GOT3 (cell line): ENCODE results near the gene GRIN2A.

Experiments
- DNase-seq: peaks from one replicate; lab custom pipeline; 2025; ENCODE audit warnings: mixed read lengths; lab: John Stamatoyannopoulos, UW

GRIN2A gene

DNA sequence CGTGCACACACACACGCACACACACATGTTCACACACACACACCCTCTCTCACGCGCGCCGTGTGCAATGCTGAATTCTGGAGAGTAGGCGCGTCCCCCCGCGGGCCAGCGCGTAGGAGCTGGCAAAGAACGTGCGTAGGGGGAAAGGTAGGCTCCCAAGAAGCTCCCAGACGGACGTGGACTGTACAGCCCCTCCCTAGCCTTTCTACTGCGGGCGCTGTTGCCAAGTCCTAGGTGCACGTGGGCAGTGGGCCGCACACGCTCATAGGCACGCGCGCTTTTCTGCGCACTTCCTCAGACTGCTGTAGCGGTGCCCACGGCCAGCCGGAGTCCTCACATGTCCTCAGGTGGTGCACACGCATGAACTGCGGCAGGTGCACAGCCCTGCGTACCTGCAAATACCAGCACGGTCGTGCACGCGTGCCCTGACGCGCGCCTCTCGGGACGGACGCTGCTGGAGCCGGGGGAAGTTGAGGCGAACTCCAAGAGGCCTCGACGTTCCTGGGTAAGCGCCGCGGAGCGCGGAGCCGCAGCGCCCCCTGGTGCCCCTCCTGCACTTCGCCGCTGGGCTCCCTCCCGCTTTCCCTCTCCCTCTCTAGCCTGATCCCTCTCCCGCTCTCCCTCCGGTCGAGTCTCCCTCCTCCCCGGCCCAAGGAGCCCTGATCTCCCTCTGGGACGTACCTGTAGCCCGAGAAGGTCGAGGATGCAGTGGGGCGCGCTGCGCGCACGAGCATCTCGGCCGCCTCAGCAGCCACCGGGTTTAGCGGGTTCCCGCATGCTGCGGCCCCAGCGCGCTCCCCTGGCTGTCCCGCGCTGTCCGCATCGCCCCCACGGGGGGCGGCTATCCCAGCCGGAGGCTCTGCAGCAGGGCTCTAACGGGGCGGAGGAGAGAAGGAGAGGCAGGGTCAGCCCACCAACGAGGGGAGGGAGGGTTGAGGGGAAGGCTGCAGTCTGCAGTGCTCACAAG, 749 bp downstream of the GRIN2A start:
- peak; percentile 61 for DNase-seq

DNA sequence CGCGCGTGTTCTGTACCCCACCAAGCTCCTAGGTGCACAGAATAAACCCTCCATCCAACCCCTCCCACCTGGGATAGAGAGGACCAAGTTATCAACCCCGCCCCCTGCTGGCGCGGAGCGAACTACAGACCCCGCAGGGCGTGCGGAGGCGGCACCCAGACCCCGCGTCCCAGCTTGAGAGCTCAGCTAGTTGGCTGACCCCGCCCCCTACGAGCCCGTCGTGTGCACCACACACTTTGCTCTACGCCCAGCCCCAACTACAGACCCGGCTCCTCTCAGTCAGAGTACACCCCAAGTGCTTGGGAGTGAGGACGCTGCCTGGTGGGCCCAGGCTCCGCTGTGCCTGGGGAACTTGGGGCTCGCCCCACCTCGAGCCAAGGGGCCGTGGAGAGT, 1.5 kb downstream of the GRIN2A start:
- no peak for DNase-seq

DNA sequence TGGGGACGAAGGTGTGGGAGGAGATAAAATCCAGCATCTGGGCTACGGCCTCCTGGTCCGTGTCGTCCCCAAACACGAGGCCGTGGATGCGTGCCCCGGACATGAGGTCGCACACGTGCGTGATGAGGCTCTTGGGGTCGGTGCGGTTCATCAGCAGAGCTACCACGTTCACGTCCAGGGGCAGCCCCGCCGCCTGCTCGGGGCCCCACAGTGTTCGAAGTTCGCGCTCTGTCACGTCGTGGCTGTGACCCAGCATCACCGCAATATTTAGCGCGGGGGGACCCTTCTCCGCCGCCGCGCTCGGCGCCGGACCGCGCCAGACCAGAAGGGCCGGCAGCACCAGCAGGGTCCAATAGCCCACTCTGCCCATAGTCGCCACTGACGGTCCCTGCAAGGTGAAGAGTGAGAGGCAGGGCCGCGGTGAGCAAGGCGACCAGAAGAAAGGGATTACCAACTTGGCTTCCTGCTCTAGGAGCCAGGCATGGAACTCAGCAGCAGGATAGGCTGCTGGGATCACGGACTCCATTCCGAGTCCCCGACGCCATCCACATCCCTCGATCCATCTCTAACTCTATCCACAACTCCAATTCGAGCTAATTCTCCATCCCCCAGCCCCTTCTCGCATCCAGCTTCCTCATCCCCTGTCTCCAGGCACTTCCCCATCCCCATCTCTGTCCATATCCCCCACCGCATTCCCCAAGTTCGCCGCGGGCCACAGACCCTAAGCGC, 2.0 kb downstream of the GRIN2A start:
- DNase-seq, result no peak

DNA sequence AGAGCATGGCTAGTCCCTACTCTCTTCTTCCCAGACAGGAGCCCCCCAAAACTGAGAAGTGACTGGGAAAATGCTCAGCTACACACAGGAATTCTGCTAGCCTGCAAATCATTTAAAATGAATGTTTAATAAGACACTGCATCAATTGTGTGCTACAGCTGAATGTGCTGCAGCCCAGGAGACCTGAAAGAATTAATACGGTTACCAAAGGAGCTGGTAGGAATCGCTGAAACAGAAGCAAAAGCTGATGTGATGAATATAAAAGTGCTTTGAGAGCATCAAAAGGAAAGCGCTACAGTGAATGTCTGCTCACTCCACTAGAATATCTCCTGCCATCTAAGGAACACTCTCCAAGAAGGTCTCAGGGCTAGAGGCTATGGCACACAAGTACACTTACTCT, 3.7 kb downstream of the GRIN2A start:
- DNase-seq, result no peak

DNA sequence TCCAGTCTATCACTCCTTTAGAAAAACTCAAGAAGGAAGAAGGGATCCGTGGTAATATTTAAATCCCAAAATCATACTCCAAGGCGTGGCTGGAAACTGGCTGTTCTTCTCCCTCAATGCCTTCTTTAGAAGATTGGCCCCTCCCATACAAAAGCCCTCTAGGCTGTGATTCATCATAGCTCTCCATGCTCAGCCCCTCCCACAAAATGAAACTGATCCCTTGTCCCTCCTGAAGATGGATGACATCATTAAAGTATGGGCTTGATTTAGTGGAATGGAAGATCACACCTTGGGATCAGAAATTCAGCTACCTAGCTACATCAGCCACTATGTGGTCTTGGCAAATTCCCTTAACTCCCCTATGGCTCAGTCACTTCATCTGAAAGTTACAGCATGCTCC, 4.1 kb downstream of the GRIN2A start:
- DNase-seq, result no peak

DNA sequence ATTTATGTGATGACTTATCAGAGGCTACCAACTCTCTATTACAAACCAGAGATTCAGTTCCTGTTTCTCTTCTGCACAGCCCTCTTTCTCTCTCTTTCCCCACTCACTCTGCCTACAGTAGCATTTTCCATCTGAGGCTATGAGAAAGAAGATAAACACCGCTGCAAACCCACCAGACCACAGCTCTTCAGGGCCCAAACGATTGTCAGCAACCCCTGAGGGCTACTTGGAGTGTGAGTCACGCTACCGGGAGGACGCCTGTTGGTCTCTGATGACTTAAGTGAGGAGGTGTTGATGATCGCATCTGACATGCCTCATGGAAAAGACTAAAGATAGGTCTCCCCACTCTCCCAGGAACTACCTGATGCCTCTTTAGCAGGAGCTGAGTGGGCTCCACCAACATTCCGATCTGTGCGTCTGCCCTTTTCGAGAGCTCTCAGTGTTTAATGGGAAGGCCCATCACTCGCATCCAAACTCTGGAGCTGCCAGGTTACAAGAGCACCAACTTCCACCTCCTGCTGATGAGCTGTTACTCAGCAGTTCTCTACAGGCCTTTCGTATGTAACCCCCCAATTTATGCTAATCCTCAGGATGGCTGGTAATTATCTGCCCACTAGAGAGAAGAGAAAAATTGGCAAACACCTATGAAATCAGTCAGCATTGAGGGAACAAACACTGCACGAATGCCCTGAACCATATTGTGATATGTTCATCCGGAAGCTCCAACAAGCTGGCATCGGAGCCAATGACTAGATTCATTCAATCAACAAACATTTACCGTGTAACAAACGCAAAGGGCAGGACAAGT, 9.2 kb downstream of the GRIN2A start:
- no peak for DNase-seq

DNA sequence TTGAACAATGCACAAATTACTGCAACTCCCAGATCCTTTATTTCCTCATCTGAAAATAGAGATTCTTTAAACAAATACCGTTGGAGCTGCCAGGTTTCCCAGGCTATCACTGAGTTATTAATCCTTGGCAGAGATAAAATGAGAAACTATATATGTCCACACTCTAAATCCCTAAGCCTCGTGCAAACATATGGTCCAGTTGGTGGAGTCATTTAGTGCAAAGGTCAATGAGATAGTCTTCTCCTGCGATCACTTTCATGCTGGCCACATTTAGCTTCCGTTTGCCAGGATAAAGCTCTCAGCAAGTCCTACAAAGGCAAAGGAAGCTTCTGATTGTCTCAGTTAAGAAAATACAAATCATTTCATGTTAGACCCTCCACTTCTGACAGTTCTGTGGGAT, 11.0 kb downstream of the GRIN2A start:
- no peak for DNase-seq

DNA sequence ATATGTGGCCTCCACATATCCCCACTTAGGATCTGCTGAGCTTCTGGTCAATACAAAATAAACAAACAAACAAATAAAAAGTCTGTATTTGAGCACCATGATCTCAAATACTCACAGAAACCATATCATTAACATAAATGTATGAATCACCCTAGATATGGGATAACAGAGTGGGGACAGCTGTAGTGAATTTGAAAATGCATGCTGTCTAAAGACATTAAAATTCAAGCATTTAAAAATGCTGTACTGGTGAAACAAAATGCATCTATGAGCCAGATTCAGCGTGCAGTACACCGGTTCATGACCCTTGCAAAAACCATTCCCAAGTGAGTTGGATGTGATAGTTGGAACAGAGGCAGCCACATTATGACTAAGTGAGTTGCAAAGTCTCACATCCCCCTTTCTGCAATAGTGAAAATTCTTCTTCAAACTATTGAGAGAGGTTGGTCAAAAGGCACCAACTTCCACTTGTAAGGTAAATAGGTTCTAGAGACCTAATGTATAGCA, 12.3 kb downstream of the GRIN2A start:
- no peak for DNase-seq

DNA sequence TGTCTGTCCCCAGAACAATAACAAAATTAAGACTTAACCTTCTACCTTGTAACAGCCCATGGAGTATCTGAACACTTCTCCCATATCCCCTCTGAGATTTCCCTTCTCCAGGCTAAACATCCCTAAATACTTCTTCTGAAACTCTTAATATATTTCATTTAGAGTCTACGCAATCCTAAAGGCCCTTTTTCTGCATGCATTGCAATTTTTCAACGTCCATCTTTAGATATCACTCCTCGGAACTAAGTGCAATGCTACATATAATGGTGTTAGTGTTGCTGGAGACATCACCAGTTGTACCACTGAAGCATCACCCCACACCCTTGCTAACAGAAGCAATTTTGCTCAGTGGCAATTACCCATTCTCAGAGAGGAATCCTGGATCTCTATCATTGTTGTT, 13.2 kb downstream of the GRIN2A start:
- no peak for DNase-seq

DNA sequence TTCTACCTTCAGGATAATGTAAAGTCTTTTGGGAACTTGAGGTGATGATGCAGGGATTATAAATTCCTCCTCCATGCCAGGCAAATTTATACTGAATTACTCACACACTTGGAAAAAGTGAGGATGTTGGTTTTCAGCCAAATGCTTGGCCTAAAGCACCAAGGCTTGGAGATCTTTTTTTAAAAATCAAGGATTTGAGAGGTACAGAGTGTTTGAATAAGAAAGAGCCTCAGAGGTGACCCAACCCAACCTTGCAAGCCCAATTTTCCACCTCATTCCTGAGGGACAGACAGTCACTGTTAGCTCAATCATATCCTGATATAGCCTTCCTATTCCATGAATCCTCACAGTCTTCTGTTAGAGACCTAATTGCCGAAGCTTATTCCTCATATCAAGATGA, 14.0 kb downstream of the GRIN2A start:
- DNase-seq, result no peak

DNA sequence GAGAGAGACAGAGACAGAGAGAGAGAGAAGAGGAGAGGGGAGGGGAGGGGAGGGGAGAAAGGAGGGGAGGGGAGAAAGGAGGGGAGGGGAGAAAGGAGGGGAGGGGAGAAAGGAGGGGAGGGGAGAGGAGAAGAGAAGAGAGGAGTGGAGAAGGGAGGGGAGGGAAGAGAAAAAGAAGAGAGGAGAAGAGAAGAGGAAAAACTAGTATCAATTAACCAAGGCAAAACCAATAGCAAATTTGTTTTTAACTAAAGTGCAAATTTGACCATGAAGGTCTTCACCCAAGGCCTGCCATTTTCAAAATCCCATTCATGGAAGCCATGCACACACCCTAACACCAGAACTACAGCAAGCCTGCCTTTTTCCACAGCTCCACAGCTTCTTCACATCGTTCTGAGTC, 16.6 kb downstream of the GRIN2A start:
- DNase-seq, result no peak

DNA sequence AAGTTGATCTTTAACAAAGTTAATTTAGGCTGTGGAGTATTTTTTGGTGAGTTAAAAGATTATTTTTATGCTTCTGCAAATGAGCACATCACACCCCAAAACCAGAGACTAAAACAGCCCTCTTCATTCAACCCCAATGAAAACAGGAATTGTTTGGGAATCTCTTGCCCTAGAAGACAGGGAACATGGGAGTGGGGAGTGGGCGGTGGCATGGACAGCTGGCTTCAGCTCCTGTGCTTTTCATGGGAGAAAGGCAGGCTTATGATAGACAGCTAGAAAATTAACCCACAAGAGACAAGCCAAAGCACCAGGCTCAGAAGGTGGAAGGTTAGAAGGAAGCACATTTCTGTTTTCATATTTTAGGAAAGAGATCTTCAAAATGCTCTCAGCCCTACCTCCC, 19.2 kb downstream of the GRIN2A start:
- no peak for DNase-seq

DNA sequence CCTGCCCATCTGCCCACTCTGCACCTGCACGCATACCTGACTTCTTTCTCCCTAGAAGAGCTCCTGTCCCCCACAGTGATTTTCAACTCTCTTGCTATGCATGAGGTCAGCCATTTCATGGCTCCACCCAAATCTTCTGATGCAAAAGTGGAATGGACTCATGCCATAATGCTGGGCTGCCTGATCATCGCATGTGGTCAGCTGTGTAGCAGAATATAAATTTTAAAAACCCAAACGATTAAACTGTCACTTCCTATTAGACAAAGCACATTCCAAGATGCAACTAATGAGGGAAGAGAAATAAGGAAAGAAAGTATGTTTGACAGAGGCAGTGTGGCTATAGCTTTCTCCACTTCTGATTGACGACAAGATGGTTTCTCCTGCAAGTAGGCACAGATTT, 26.1 kb downstream of the GRIN2A start:
- DNase-seq, result no peak

DNA sequence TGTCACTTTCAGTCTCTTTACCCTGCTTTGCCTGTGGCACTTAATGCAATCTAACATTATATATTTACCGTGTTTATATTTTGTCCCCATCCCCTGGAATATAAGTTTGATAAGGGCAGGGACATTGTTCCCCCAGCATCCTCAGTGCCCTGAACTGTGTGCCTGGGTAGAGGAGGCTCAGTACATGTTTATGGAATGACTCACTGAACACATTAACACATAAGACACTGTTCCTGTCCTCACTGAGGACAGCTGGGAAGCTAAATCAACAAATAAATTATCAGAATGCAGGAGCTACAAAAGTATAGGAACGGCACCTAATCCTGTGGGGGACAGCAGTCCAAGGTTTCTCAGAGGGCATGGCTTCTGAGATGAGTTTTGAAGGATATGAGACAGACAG, 27.8 kb downstream of the GRIN2A start:
- DNase-seq, result no peak

DNA sequence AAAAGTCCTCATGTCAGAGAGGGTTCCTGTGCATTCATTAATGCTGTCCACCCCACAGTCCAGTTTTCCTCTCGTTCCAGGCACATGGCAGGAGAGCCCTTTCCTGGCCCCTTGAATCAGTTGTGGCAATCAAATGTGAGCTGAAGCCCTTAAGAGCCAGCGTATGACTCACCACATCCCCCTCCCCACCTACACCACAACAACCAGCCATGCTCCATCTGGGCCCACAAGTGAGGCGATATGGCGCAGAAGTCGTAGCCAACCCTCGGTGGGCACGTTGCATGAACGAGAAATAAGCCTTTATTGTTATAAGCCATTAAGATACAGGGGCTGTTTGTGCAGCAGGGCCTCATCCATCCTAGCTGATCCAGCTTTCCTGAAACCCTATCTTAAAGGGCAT, 28.2 kb downstream of the GRIN2A start:
- DNase-seq, result no peak

DNA sequence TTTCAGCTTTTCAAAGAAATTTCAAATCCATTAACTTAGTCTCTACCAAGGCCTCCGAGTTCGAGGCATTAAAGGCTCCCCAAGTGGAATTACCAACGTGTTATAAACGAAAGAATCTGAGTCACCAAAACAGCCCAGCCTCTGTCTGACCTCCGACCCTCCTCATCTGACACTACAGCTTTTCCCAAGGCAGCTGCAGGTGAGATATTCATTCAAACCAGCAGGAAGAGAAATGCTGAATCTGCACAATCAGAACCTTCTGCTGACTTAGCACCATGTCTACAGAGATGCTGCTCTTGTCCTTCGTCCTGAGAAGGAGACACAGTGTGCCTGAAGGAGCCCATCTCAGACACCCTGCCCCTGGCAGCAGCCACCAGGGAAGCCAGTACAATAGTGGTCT, 30.5 kb downstream of the GRIN2A start:
- DNase-seq, result no peak

DNA sequence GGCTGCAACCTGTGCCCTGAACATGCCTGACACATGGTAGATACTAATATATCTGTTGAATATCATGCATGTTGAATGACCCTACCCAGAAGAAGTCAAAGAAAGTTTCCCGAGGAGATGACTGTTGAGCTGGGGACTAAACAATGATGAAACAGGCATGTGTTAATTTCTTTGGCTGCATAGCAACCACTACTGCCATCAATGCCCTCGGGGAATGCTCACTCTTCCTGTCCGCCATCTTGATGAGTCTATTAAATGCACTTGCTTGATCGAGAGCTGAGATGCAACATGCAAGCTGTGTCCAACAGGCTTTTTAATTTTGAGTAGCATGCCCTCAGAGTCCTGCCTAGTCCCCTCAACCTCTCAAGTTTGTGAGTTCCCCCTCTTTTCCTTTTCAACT, 31.3 kb downstream of the GRIN2A start:
- DNase-seq, result no peak

DNA sequence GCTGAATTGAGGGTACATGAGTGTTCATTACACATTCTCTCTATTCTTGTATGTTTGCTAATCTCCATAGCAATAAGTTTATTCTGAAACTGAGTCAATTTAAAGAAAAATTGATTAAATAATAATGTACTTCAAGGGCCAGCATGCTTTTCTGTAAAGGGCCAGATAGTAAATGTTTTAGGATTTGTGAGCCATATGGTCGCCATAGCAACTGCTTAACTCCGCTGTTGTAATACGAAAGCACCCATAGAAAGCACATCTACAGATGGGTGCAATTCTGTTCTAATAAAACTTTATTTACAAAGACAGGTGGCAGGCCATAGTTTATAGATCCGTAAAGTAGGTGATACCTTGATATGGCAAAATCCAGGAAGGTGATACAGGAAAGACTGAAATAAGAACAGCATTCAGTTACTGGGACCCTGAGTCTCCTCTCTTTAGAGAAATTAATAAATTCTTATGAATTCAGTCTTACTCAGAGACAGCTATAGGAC, 36.6 kb downstream of the GRIN2A start:
- DNase-seq, result no peak

DNA sequence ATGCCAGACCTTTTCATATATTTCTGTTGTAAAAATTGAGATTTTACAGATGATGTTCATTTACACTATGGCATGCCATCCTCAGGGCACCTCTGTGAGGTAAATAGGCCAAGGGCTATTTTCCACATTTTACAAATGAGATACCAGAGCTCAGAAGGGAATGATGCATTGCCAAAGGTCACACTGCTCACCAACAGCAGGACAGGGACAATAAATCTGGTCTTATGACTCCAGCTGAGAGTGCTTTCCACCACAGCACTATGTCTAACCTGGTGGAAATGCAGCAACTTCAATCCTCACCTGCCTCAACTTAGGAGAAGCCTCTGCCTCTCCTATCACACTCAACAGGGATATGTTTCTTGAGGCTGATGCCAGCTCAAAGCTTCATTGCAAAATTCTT, 40.6 kb downstream of the GRIN2A start:
- no peak for DNase-seq

DNA sequence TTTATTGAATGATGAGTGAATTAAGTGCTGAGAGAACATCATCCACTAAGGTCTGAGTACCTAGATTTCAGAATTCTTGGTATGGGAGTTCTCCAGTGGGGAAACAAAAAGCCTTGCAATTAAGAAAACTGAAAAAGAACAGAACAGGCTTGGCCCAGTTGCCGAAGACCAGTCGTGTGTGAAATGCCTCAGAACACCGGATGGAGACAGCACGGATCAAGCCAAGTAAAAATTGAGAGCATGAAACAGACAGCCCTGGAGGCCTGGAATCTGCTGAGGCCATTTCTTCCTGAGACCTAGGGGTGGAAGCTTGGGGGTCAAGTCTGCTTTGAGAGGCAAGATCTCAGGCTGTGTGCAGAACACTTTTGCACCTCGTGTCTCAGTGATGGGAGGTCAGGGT, 43.3 kb downstream of the GRIN2A start:
- DNase-seq, result no peak

DNA sequence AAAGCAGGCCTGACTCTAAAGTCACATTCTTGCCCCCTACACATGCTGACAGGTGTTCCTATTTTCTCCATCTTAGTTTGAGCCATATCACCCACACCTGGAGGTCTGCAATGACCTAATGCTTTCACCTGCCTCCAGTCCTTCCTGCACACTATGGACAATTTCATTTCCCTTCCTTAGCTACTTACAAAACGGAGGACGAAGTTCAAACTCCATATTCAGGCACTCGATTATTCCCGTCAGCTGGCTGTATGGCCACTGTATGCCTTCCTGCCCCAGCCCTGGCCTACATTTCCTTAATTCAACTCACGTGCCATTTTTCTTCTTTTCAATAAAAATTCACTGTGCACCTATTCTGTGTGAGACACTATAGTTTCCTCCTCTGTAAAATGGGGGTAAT, 44.9 kb downstream of the GRIN2A start:
- no peak for DNase-seq

DNA sequence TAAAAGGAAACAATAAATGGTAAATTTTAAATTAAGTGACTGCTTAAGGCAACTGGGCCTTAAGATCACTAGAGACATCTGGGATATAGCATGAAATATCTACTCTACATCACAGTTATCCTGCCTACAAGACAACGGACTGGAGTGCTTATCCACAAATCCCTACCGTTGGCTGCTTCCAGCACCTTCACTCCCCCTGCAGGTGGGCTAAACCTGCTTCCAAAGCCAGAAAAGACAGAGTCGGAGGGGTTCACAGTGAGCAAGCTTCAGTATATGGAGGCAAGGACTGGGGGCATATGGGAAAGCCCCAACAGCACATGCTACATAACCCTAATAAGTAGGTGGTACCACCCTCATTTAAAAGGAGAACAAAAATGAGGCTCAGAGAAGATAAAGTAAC, 45.3 kb downstream of the GRIN2A start:
- DNase-seq, result no peak
